NB4 (cell line): ENCODE measurements around the gene PDLIM5.

Experiments
- MAX ChIP-seq: IDR thresholded peaks from 2 replicates; pipeline ENCODE4 v1.6.1; 2011; ENCODE audit warnings: low read depth, low read length
- MYC ChIP-seq: IDR thresholded peaks from 2 replicates; pipeline ENCODE4 v1.6.1; 2011; ENCODE audit warnings: low read depth, low read length
- POLR2A ChIP-seq: IDR thresholded peaks from 2 replicates; pipeline ENCODE4 v1.6.1; 2011; ENCODE audit warnings: mild to moderate bottlenecking; ENCODE audit not compliant: insufficient read length; ENCODE audit errors: extremely low read depth
- TF ChIP-seq, protein P1 (sequence below): IDR thresholded peaks from one replicate; pipeline ENCODE4 v1.5.1; 2012; ENCODE audit warnings: low read depth, low read length

GRCh38 chr4:94665500-94666404, 214.0 kb downstream of the PDLIM5 start:
- TF ChIP-seq, protein P1, sequence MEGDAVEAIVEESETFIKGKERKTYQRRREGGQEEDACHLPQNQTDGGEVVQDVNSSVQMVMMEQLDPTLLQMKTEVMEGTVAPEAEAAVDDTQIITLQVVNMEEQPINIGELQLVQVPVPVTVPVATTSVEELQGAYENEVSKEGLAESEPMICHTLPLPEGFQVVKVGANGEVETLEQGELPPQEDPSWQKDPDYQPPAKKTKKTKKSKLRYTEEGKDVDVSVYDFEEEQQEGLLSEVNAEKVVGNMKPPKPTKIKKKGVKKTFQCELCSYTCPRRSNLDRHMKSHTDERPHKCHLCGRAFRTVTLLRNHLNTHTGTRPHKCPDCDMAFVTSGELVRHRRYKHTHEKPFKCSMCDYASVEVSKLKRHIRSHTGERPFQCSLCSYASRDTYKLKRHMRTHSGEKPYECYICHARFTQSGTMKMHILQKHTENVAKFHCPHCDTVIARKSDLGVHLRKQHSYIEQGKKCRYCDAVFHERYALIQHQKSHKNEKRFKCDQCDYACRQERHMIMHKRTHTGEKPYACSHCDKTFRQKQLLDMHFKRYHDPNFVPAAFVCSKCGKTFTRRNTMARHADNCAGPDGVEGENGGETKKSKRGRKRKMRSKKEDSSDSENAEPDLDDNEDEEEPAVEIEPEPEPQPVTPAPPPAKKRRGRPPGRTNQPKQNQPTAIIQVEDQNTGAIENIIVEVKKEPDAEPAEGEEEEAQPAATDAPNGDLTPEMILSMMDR: no peak
- TF ChIP-seq POLR2A: no peak
- TF ChIP-seq MYC: no peak
- TF ChIP-seq MAX: no peak
